RPMI8226 (cell line): ENCODE measurements around the gene PYGB.
A peak's percentile ranks its signal among the peaks of the same experiment; 100 is the strongest.
"Not testable (repeated sequence)": the region's sequence is repeated elsewhere in the genome, so short reads cannot be mapped to it uniquely, and the experiment has no call there.

ENCODE experiments used
- DNase-seq: peaks from one replicate; pipeline ENCODE4 v3.0.0-alpha.2; 2015

Gene PYGB

GRCh38 chr20:25230166-25230831 lies 17.6 kb upstream of the PYGB start:
- no peak for DNase-seq

- no peak for DNase-seq
Observed at GRCh38 chr20:25233016-25233772, 14.7 kb upstream of the PYGB start.

GRCh38 chr20:25234009-25234849 lies 13.7 kb upstream of the PYGB start:
- not testable (repeated sequence) for DNase-seq

GRCh38 chr20:25236450-25237304 lies 11.2 kb upstream of the PYGB start:
- no peak for DNase-seq

- no peak for DNase-seq
Observed at GRCh38 chr20:25237610-25238318, 10.1 kb upstream of the PYGB start.

- DNase-seq = no peak
Observed at GRCh38 chr20:25238319-25239037, 9.4 kb upstream of the PYGB start.

- no peak for DNase-seq
Observed at GRCh38 chr20:25239387-25240370, 8.2 kb upstream of the PYGB start.

- not testable (repeated sequence) for DNase-seq
Observed at GRCh38 chr20:25240851-25241658, 6.8 kb upstream of the PYGB start.

- DNase-seq = not testable (repeated sequence)
Observed at GRCh38 chr20:25241659-25241955, 6.3 kb upstream of the PYGB start.

- DNase-seq = no peak
Observed at GRCh38 chr20:25242231-25242630, 5.7 kb upstream of the PYGB start.

- no peak for DNase-seq
Observed at GRCh38 chr20:25243416-25243979, 4.4 kb upstream of the PYGB start.

- no peak for DNase-seq
Observed at GRCh38 chr20:25244976-25245375, 2.9 kb upstream of the PYGB start.

- DNase-seq = no peak
Observed at GRCh38 chr20:25245461-25245860, 2.4 kb upstream of the PYGB start.

- DNase-seq = no peak
Observed at GRCh38 chr20:25246182-25246999, 1.5 kb upstream of the PYGB start.

GRCh38 chr20:25247000-25247517 lies 826 bp upstream of the PYGB start:
- DNase-seq = peak; percentile 61

- peak; percentile 58 for DNase-seq
Observed at GRCh38 chr20:25247518-25247955, 348 bp upstream of the PYGB start.

GRCh38 chr20:25248786-25249172 lies 894 bp downstream of the PYGB start:
- DNase-seq = no peak
